ENCODE measurements around the gene MAPK4. TPM values are rescaled to one million over a fixed set of nuclear protein-coding genes. Genes with fewer than 3 reads are reported as not detected.

MAPK4 gene
- total and polyA plus RNA-seq, 3 donors from 2014 or later = 9.3 to 18.1 (median 13.3) TPM

- WGBS, 2 donors = 87 to 90% methylated on average over 15 to 16 of the region's 16 CpGs
- Histone ChIP-seq H3K36me3 (ENCODE audit: low read depth, missing control alignments) (no peaks in the 10 kb centered on the region), H3K4me3 (no peak overlapping the region), H3K27ac (no peak overlapping the region), H3K27me3 (no peaks in the 10 kb centered on the region), H3K9me3 (no peaks in the 10 kb centered on the region), H3K4me1 (peaks cover 4% of the 10 kb centered on the region)
- TF ChIP-seq POLR2A (IDR thresholded peaks at IDR 0.05) (no peak), CTCF (IDR thresholded peaks at IDR 0.05) (no peak)
- no peak for DNase-seq
- intact Hi-C loops (cut with DNase I; ENCODE audit: low total_unique reads) = no loop called here
Measured at GRCh38 chr18:50627594-50628532, 68.0 kb downstream of the MAPK4 start.

GRCh38 chr18:50628533-50628905 lies 68.6 kb downstream of the MAPK4 start:
- WGBS, 2 donors = 73 to 81% methylated on average over 2 of the region's 2 CpGs
- TF ChIP-seq CTCF (IDR thresholded peaks at IDR 0.05) (no peak), POLR2A (IDR thresholded peaks at IDR 0.05) (no peak)
- Histone ChIP-seq H3K9me3 (no peaks in the 10 kb centered on the region), H3K36me3 (ENCODE audit: low read depth, missing control alignments) (no peaks in the 10 kb centered on the region), H3K4me3 (no peak overlapping the region), H3K27ac (no peak overlapping the region), H3K27me3 (no peaks in the 10 kb centered on the region), H3K4me1 (peaks cover 4% of the 10 kb centered on the region)
- DNase-seq = no peak
- intact Hi-C loops (cut with DNase I; ENCODE audit: low total_unique reads) = no loop called here

GRCh38 chr18:50629148-50629631 lies 69.3 kb downstream of the MAPK4 start:
- Histone ChIP-seq H3K4me1 (peaks cover 4% of the 10 kb centered on the region), H3K27ac (no peak overlapping the region), H3K27me3 (no peaks in the 10 kb centered on the region), H3K9me3 (no peaks in the 10 kb centered on the region), H3K36me3 (ENCODE audit: low read depth, missing control alignments) (no peaks in the 10 kb centered on the region), H3K4me3 (no peak overlapping the region)
- TF ChIP-seq POLR2A (IDR thresholded peaks at IDR 0.05) (no peak), CTCF (IDR thresholded peaks at IDR 0.05) (no peak)
- no peak for DNase-seq
- 89 to 90% methylated on average over 5 of the region's 5 CpGs for WGBS, 2 donors
- intact Hi-C loops (cut with DNase I; ENCODE audit: low total_unique reads) = no loop called here

- intact Hi-C loops (cut with DNase I; ENCODE audit: low total_unique reads) = no loop called here
- WGBS, 2 donors = 83 to 89% methylated on average over 8 of the region's 8 CpGs
- peaks cover 4% of the 10 kb centered on the region for H3K4me1 ChIP-seq
- no peak overlapping the region for H3K4me3 ChIP-seq
- H3K36me3 ChIP-seq (ENCODE audit: low read depth, missing control alignments) = no peaks in the 10 kb centered on the region
- H3K27me3 ChIP-seq = no peaks in the 10 kb centered on the region
- DNase-seq = no peak
- TF ChIP-seq CTCF (IDR thresholded peaks at IDR 0.05) = no peak
- TF ChIP-seq POLR2A (IDR thresholded peaks at IDR 0.05) = no peak
- H3K9me3 ChIP-seq = no peaks in the 10 kb centered on the region
- H3K27ac ChIP-seq = no peak overlapping the region
Measured at GRCh38 chr18:50630895-50631294, 71.0 kb downstream of the MAPK4 start.

Measured in testis (tissue), 3 donors.